ENCODE data around the gene TAF4B.

The TAF4B gene

GRCh38 chr18:26406854-26407517, 180.7 kb downstream of the TAF4B start:
- Histone ChIP-seq H3K9ac (ENCODE audit: low read length) (no peak overlapping the region), H3K27me3 (ENCODE audit: control insufficient read depth, insufficient read depth, low read length) (no peaks in the 10 kb centered on the region), H3K4me3 (ENCODE audit: low read length) (no peak overlapping the region), H3K4me1 (ENCODE audit: control insufficient read depth, insufficient read depth, low read length) (no peaks in the 10 kb centered on the region), H3K27ac (ENCODE audit: low read depth, low read length) (no peak overlapping the region), H3K36me3 (ENCODE audit: control insufficient read depth, insufficient read depth, low read length) (no peaks in the 10 kb centered on the region)

GRCh38 chr18:26407736-26408601, 181.7 kb downstream of the TAF4B start:
- no peak overlapping the region for H3K4me3 ChIP-seq (ENCODE audit: low read length)
- H3K27ac ChIP-seq (ENCODE audit: low read depth, low read length): no peak overlapping the region
- H3K27me3 ChIP-seq (ENCODE audit: control insufficient read depth, insufficient read depth, low read length): no peaks in the 10 kb centered on the region
- no peak overlapping the region for H3K9ac ChIP-seq (ENCODE audit: low read length)
- H3K4me1 ChIP-seq (ENCODE audit: control insufficient read depth, insufficient read depth, low read length): no peaks in the 10 kb centered on the region
- no peaks in the 10 kb centered on the region for H3K36me3 ChIP-seq (ENCODE audit: control insufficient read depth, insufficient read depth, low read length)

- Histone ChIP-seq H3K9ac (ENCODE audit: low read length) (no peak overlapping the region), H3K27me3 (ENCODE audit: control insufficient read depth, insufficient read depth, low read length) (no peaks in the 10 kb centered on the region), H3K36me3 (ENCODE audit: control insufficient read depth, insufficient read depth, low read length) (no peaks in the 10 kb centered on the region), H3K4me1 (ENCODE audit: control insufficient read depth, insufficient read depth, low read length) (no peaks in the 10 kb centered on the region), H3K27ac (ENCODE audit: low read depth, low read length) (no peak overlapping the region), H3K4me3 (ENCODE audit: low read length) (no peak overlapping the region)
Observed at GRCh38 chr18:26409091-26409490, 182.8 kb downstream of the TAF4B start.

GRCh38 chr18:26414901-26415440, 188.7 kb downstream of the TAF4B start:
- H3K27ac ChIP-seq (ENCODE audit: low read depth, low read length): no peak overlapping the region
- H3K27me3 ChIP-seq (ENCODE audit: control insufficient read depth, insufficient read depth, low read length): no peaks in the 10 kb centered on the region
- H3K36me3 ChIP-seq (ENCODE audit: control insufficient read depth, insufficient read depth, low read length): no peaks in the 10 kb centered on the region
- no peak overlapping the region for H3K4me3 ChIP-seq (ENCODE audit: low read length)
- no peak overlapping the region for H3K9ac ChIP-seq (ENCODE audit: low read length)
- H3K4me1 ChIP-seq (ENCODE audit: control insufficient read depth, insufficient read depth, low read length): no peaks in the 10 kb centered on the region

GRCh38 chr18:26415631-26416030, 189.4 kb downstream of the TAF4B start:
- Histone ChIP-seq H3K4me1 (ENCODE audit: control insufficient read depth, insufficient read depth, low read length) (no peaks in the 10 kb centered on the region), H3K36me3 (ENCODE audit: control insufficient read depth, insufficient read depth, low read length) (no peaks in the 10 kb centered on the region), H3K27ac (ENCODE audit: low read depth, low read length) (no peak overlapping the region), H3K9ac (ENCODE audit: low read length) (no peak overlapping the region), H3K27me3 (ENCODE audit: control insufficient read depth, insufficient read depth, low read length) (no peaks in the 10 kb centered on the region), H3K4me3 (ENCODE audit: low read length) (no peak overlapping the region)

GRCh38 chr18:26416652-26417150, 190.5 kb downstream of the TAF4B start:
- Histone ChIP-seq H3K27ac (ENCODE audit: low read depth, low read length) (no peak overlapping the region), H3K9ac (ENCODE audit: low read length) (no peak overlapping the region), H3K27me3 (ENCODE audit: control insufficient read depth, insufficient read depth, low read length) (no peaks in the 10 kb centered on the region), H3K36me3 (ENCODE audit: control insufficient read depth, insufficient read depth, low read length) (no peaks in the 10 kb centered on the region), H3K4me3 (ENCODE audit: low read length) (no peak overlapping the region), H3K4me1 (ENCODE audit: control insufficient read depth, insufficient read depth, low read length) (no peaks in the 10 kb centered on the region)

- no peak overlapping the region for H3K27ac ChIP-seq (ENCODE audit: low read depth, low read length)
- no peaks in the 10 kb centered on the region for H3K4me1 ChIP-seq (ENCODE audit: control insufficient read depth, insufficient read depth, low read length)
- no peaks in the 10 kb centered on the region for H3K36me3 ChIP-seq (ENCODE audit: control insufficient read depth, insufficient read depth, low read length)
- H3K4me3 ChIP-seq (ENCODE audit: low read length): no peak overlapping the region
- H3K27me3 ChIP-seq (ENCODE audit: control insufficient read depth, insufficient read depth, low read length): no peaks in the 10 kb centered on the region
- H3K9ac ChIP-seq (ENCODE audit: low read length): no peak overlapping the region
Observed at GRCh38 chr18:26417190-26417589, 190.9 kb downstream of the TAF4B start.

- H3K27me3 ChIP-seq (ENCODE audit: control insufficient read depth, insufficient read depth, low read length): no peaks in the 10 kb centered on the region
- no peaks in the 10 kb centered on the region for H3K4me1 ChIP-seq (ENCODE audit: control insufficient read depth, insufficient read depth, low read length)
- H3K36me3 ChIP-seq (ENCODE audit: control insufficient read depth, insufficient read depth, low read length): no peaks in the 10 kb centered on the region
- no peak overlapping the region for H3K4me3 ChIP-seq (ENCODE audit: low read length)
- no peak overlapping the region for H3K9ac ChIP-seq (ENCODE audit: low read length)
- H3K27ac ChIP-seq (ENCODE audit: low read depth, low read length): no peak overlapping the region
Observed at GRCh38 chr18:26418225-26418624, 192.0 kb downstream of the TAF4B start.

GRCh38 chr18:26419746-26420145, 193.5 kb downstream of the TAF4B start:
- H3K4me1 ChIP-seq (ENCODE audit: control insufficient read depth, insufficient read depth, low read length): no peaks in the 10 kb centered on the region

GRCh38 chr18:26421503-26421902, 195.3 kb downstream of the TAF4B start:
- no peaks in the 10 kb centered on the region for H3K36me3 ChIP-seq (ENCODE audit: control insufficient read depth, insufficient read depth, low read length)
- H3K27ac ChIP-seq (ENCODE audit: low read depth, low read length): no peak overlapping the region

More at GRCh38 chr18:26419746-26420145, 193.5 kb downstream of the TAF4B start:
- no peak overlapping the region for H3K9ac ChIP-seq (ENCODE audit: low read length)
- H3K36me3 ChIP-seq (ENCODE audit: control insufficient read depth, insufficient read depth, low read length): no peaks in the 10 kb centered on the region
- no peak overlapping the region for H3K4me3 ChIP-seq (ENCODE audit: low read length)
- no peak overlapping the region for H3K27ac ChIP-seq (ENCODE audit: low read depth, low read length)
- no peaks in the 10 kb centered on the region for H3K27me3 ChIP-seq (ENCODE audit: control insufficient read depth, insufficient read depth, low read length)

GRCh38 chr18:26421931-26422330, 195.7 kb downstream of the TAF4B start:
- no peak overlapping the region for H3K27ac ChIP-seq (ENCODE audit: low read depth, low read length)
- no peaks in the 10 kb centered on the region for H3K4me1 ChIP-seq (ENCODE audit: control insufficient read depth, insufficient read depth, low read length)
- H3K9ac ChIP-seq (ENCODE audit: low read length): no peak overlapping the region
- H3K27me3 ChIP-seq (ENCODE audit: control insufficient read depth, insufficient read depth, low read length): no peaks in the 10 kb centered on the region
- H3K4me3 ChIP-seq (ENCODE audit: low read length): no peak overlapping the region
- H3K36me3 ChIP-seq (ENCODE audit: control insufficient read depth, insufficient read depth, low read length): no peaks in the 10 kb centered on the region

More at GRCh38 chr18:26421503-26421902, 195.3 kb downstream of the TAF4B start:
- Histone ChIP-seq H3K4me1 (ENCODE audit: control insufficient read depth, insufficient read depth, low read length) (no peaks in the 10 kb centered on the region), H3K4me3 (ENCODE audit: low read length) (no peak overlapping the region), H3K27me3 (ENCODE audit: control insufficient read depth, insufficient read depth, low read length) (no peaks in the 10 kb centered on the region), H3K9ac (ENCODE audit: low read length) (no peak overlapping the region)

- Histone ChIP-seq H3K36me3 (ENCODE audit: control insufficient read depth, insufficient read depth, low read length) (no peaks in the 10 kb centered on the region), H3K27me3 (ENCODE audit: control insufficient read depth, insufficient read depth, low read length) (no peaks in the 10 kb centered on the region), H3K4me3 (ENCODE audit: low read length) (no peak overlapping the region), H3K4me1 (ENCODE audit: control insufficient read depth, insufficient read depth, low read length) (no peaks in the 10 kb centered on the region), H3K27ac (ENCODE audit: low read depth, low read length) (no peak overlapping the region), H3K9ac (ENCODE audit: low read length) (no peak overlapping the region)
Observed at GRCh38 chr18:26422472-26423162, 196.4 kb downstream of the TAF4B start.

Data from rectal smooth muscle tissue (tissue), 1 donor.